Stimulated activated CD8-positive, alpha-beta memory T cell treated with anti-CD3 and anti-CD28 coated beads, Interleukin-15, amount 100 ng/mL, for 48 hours (primary cell): ENCODE measurements around the gene RTTN.
"Not testable (repeated sequence)": the region's sequence is repeated elsewhere in the genome, so short reads cannot be mapped to it uniquely, and the experiment has no call there.

Source experiments
- DNase-seq, 2 donors: peaks; one replicate each; pipeline ENCODE4 v3.0.0-alpha.2; 2020; ENCODE audit warnings: low read depth in 2 of 2

The RTTN gene

DNA sequence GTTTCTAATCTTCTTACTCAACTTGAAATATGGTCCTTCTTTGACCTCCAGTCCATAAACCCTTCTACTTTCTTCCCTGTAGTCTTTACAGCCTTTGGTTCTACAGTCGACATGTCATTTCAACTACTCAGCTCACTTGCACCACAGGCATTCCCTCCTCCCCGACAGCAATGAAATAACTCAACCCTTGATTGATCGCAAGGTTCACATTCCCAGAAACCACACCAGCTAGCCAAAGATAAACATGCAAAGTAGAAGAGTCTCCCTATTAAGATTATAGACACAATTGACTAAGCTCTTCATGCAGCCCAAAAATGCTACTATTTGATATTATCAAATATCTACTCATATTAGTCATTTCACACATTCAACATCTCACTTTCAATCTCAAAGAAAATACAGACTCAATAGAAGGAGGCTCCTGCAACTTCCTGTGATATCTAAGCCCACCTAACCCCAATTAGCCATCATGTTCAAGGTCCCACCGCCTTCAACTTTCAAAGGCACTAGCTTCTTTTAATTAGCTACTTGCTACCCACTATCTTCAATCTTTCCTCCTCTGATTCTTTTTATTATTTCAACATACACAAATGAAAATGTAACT, 50.8 kb downstream of the RTTN start:
- DNase-seq: no peak

DNA sequence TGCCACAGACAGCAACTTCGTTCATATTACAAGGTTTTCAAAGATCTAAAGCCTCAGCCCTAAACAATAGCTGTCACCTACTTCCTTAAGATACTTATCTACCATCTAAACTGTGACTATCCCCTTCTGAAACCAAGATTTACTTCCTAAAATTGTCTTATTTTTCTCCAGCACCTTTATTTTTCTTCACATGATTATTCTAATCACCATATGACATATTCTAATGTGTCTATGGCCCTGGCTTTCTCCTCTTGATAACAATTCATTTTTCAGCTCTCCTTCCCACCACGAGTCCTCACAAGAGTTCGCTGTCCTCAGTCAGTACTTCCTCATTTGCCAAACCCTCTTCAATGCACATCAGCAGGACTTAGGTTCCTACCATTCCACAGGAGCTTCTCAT, 53.9 kb downstream of the RTTN start:
- no peak for DNase-seq

DNA sequence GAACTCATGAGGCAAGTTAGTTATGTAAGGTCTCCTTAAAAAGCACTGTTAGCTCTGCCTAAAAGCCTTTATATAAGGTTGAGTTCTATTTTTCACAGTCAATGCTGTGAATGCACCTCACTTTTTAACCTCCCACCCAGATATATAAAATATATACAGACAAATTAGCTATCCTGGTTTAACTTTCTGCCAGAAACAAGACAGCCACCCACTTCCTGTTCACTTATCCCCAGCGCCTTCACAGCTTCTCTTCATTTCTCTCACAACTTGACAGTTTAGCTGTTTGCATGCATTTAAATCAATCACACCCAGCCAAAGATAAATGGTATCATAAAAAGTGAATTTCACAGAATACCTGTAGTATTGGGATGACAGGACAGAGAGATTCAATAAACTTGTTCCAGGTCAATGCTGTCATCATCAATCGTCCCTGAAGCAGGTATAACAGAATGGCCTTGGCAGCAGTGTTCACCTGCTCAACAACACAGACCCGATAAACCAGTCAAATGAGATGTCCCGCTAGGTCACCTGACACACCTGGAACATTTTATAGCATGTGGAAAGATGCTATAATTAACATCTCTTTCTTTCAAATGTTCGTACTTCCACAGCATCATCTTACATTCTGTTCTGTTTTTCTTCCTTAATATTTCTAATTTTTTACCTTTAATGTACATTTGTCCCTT, 55.7 kb downstream of the RTTN start:
- no peak for DNase-seq

DNA sequence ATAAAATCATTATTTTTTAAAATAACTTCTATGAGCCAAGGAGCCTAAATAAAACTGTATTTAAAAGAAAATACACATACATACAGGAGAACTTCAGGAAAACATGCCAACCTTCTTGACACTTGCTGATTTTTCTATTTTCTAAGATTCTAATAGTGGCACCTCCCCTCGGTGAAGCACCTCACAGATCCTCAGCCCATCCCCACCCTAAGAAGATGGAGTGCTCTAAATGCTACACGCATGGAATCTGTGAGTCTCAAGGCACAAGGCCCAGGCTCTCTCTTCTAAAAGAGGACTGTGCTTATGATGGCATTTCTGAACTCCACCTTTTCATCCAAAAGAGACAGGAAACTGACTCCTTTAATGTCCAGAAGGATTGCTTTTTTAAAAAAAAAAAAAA, 56.3 kb downstream of the RTTN start:
- no peak for DNase-seq

DNA sequence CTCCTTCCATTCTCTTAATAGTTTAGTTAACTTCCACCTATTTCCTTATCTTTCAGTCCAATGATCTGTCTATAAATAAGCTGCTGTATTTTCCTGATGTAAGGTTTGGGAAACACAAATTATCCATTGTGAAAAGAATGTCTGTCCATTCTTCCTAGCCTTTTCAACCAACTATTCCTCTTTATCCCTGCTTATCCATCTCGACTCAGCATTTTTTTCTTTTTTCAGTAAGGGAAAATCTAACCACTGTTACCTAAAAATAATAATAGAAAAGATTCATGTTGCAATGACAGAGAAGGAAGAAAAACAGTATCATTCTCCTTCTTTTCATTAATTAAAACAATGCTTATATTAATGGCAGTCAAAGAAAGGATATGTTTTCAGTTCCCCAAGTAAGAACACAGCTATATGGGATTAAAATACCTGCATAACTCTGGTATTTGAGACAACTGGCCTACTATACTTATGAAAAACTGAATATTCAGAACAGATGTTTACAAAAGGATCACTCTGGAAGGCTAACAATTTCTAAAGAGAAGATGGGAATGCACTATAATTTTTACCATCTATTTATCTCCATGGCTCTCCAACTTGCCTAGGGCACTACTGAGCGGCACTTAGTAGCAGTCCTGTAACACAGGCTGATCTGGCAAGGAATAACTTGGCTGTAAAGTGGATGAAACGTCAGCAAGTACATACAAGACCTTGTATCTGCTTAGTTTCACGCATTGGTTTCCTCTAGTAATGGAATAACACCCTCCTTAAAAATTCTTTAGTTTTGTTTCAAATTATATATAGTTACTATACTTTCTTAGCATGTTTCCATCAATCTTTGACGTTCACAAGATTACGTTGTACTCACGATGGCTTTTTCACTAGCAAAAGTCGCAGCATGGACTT, 57.2 kb downstream of the RTTN start:
- DNase-seq: no peak

DNA sequence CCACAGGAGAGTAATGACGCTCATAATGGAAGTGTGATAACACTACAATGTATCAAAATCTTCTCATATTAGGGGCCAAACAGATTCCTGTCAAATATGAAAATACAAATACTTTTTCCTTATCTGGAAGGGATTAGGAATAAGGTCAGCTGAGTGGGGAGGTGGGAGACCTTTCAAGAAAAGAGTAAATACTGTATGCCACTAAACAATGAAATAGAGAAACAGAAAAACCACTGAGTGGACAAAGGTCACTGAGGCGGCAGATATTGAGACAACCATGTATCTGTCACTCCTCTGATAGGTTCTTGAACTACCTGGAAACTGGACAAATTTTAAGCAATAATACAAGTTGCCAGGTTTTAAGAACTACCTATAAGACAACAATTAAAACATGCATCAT, 59.3 kb downstream of the RTTN start:
- DNase-seq: no peak

DNA sequence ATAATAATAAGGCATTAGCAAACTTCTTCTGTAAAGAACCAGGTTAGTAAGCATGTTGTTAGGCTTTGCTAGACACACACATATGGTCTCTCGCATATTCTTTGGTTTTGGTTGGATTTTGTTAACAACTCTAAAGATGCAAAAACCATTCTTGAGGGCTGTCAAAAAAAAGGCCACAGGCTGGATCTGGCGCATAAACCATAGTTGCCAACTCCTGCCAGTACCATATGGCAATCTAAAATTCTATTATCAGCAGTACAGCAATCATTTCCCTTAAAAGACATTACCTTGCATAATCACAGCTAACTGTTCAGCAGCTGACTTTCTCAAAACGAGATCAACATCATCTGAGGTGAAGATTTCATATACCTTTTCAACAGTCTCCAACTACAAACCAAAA, 63.5 kb downstream of the RTTN start:
- no peak for DNase-seq

DNA sequence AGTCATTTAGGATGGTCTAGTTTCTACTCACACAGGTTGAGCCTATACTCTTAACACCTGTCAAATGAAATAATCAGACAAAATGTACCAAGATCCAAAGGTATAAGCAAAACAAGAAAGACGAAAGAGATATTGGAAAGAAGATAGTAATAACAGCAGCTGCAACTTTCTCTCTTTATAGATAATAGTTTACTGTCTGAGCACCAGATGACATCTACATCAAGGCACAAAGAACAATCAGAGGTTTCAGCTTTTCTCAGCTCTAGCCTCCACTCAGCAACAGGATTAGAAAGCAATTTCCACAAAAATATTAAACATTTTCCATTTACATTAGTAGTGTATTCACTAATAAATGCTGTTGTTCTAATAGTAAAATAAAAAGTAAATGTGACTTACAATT, 66.3 kb downstream of the RTTN start:
- DNase-seq: no peak

DNA sequence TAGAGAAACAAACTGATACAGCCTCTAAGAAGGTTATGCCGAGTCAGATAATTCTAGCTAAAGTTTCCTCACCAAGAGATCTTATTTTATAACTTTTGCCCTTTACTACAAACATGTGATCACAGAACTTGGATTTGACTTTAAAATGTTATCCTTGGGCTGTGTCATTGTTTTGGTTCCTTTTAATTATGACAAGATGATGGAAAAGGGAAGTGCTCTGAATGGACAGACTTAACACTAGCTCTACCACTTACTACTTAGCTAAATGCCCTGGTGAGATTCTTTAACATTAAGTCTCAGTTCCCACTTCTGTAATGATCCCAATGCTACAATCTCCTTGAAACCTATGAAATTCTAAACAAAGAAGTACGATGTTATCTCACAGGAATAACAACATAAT, 69.9 kb downstream of the RTTN start:
- no peak for DNase-seq

DNA sequence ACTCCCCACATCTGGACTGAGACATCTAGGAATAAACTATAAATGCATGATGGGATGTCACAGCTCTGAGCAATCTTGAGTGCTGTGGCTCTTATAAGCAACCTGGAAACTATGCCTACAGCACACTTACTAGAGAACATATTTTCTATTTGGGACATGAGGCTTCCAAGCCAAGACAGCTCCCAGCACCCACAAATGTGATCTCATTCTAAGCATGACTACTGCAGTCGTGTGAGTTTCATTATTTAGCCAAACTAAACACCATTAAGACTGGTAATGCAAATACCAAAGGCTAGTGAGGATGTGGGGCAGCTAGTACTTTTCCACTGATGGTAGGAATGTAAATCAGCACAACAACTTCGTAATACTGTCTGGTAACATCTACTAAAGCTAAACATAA, 72.5 kb downstream of the RTTN start:
- DNase-seq: no peak

DNA sequence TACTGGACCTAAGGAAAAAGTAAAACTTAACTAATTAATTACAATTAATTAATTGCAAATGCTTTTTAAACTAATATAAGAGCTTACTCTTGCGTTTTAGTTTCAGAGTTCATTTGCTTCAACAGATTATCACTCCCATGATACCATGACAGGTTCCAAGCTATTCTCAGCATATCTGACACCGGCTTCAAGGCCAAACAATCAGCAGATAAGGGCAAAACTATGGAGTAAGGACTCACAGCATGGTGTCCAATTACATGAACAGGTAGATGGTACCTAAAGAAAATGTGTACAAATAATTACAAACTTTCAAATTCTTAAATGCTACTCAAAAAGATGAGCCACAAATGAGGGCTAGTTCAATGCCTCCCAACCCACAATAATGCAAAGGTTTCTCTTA, 77.2 kb downstream of the RTTN start:
- no peak for DNase-seq

DNA sequence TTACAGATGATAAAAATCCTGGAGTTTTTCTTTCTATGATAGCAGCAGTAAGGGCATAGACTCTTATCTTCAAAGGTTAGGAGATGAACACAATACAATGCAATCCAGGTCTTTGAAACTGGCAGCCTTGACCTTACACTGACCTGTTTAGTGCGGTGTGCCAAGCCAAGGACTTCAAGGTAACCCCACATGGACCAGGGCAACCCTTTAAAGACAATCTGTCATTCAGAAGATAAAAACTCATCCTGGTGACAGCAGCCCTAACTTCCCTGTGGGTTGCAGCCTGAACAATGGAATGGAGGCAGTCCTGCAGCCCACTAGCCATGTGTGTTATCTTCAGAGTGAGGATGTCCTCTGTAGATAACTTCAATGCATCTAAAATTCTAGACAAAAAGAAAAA, 78.1 kb downstream of the RTTN start:
- no peak for DNase-seq

DNA sequence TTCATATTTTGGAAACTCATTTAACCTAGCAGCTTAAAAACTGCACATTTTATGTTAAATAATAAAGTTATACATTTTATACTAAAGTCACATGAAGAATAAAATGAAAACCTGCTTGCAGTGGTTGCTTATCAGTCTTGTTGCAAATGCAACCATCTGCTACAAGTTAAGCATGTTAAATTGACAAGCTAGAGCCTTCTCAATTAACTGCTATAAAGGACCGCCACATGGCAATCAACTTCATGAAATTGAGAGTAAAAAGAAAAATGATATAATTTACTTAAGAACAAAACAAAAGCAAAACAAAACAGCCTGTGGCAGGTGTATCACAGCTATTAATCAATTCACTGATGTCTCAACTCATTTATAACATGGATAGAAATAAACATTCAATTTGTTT, 78.7 kb downstream of the RTTN start:
- DNase-seq: no peak

DNA sequence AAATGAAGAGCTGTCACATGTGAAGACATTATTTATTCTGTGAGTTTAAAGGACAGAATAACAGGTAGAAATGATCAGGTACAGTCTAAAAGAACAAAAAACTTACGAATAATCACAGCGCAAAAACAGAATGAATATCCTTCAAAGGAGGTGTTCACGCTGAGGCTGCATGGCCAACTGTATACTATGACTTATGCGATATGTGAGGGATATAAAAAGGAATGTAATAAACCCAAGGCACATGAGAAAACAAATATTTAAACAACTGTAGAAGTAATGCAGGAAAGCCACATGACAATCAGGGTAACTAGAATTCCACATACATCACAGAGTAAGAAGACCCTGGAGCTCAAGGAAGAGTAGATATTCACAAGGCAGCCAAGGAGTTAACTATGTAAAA, 81.3 kb downstream of the RTTN start:
- no peak for DNase-seq

DNA sequence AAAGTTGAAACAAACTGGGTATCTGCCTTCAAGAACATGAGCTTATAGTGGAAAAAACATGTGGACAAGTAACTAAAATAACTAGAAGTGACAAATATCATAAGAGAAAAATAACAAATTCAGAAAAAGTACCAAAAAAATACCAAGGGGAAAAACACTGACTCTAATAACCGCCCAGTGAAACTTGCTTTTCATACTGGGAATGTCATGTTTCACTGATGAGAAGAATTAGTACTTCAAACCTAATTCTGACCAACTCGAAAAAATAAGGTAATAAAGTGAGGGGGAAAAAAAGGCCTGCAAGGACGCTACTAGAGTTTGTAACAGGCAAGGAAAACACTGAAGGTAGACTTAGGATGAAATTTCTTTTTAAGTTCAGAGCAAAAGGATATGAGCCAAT, 83.6 kb downstream of the RTTN start:
- DNase-seq: no peak

DNA sequence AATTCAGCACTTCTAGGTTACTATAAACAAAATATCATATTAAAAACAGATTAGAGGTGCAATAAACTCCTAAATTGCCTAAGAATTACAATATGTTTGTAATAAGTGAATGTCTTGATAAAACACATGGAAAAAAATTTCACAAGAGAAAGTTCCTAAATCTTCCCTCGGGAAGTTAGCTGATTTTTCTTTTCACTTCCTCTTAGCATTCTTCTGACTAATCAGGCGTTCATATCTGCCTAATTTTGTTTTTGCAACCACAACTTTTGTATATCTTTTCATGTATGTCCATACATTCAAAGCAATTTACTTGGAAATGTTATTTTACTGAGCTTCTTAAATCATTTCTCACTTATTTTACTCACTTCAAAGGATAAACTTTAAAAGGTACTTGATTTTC, 88.5 kb downstream of the RTTN start:
- DNase-seq: no peak

DNA sequence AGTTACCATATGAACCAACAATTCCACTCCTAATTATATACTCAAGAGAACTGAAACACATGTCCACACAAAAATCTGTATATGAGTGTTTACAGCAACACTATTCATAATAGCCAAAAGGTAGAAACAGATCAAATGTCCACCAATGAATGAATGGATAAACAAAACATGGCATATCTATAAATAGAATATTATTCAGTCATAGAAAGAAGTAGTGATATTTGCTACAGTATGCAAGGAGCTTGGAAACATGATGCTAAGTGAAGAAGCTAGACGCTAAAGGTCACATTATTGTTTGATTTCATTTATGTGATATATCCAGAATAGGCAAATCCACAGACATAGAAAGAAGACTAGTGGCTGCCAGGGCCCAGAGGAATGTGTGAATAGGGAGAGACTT, 92.0 kb downstream of the RTTN start:
- DNase-seq: no peak

DNA sequence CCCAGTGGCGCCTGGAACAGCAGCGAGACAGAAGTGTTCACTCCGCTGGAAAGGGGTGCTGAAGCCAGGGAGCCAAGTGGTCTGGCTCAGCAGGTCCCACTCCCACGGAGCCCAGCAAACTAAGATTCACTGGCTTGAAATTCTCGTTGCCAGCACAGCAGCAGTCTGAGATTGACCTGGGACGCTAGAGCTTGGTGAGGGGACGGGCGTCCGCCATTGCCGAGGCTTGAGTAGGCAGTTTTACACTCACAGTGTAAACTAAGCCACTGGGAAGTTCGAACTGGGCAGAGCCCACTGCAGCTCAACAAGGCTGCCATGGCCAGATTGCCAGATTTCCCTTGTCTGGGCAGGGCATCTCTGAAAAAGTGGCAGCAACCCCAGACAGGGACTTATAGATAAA, 94.8 kb downstream of the RTTN start:
- DNase-seq: no peak

DNA sequence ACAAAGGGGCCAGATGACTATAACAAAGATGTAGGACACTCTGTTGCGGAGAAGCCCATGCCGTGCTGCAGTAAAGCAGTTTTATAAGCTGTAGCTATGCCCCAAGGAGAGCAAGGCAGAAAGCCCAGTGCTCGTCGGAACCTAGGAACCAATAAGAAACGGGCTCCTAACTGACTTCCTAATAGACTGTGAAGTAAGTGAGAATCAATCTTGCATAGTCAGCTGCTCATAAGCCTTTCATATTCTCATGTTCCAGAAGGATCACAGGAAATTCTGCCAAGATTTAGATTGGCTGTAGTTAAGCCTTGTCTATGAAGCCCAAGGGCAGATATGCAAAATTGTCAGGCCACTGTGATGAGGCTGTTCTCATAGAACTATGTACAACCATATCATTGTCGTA, 98.4 kb downstream of the RTTN start:
- DNase-seq: no peak

DNA sequence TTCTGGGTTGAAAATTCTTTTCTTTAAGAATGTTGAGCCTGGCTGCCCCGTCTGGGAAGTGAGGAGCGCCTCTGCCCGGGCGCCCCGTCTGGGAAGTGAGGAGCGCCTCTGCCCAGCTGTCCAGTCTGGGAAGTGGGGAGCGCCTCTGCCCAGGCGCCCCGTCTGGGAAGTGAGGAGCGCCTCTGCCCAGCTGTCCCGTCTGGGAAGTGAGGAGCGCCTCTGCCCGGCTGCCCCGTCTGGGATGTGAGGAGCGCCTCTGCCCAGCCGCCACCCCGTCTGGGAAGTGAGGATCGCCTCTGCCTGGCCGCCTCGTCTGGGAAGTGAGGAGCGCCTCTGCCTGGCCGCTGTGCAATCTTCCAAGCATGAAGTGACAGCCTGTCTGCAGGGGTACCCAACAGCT, 102.6 kb downstream of the RTTN start:
- DNase-seq: not testable (repeated sequence)

DNA sequence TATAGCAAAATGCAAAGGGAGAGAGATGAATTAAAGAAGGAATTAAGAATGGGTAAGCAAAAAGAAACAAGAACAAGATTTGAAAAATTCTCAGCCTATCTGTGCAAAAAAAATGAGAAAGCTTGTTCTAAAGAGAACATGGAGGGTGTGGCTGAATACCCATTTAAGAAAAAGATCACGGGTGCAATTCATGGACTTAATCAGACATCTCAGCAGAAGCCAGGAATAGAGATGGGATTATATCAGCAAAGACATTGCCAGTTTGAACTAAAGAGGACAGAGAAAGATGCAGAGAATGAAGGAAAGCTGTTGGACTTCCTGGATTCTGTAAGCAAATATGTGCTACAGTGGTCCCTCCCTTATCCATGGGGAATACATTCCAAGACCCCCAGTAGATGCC, 115.6 kb downstream of the RTTN start:
- no peak for DNase-seq

DNA sequence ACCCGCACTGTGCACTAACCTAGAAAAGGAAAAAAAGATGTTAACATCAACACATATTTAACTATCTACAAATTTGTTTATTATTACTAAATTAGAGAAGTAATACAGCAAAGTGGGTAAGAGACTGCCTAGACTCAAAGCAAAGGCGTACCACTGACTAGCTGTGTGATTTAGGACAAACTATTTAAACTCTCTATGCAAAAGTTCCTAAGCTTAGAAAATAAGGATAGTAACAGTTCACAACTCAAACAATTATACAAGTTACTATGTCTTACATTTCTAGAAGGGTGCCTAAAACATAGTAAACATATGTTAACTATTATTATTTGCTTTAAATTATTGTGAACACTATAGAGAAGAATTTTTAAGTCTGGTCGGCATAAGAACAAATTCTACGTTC, 119.4 kb downstream of the RTTN start:
- DNase-seq: no peak

DNA sequence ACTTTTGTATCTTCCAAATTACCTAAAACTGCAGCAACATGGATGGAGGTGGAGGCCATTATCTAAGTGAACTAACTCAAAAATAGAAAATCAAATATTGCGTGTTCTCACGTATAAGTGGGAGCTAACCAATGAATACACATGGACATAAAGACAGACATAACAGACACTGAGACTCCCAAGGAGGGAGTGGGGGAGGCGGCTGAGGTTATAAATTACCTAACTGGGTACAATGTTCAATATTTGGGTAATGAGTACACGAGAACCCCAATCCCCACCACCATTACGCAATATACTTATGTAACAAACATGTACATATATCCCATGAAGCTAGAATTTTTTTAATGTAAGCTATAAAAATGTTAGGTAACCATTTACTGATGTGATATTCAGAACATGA, 119.8 kb downstream of the RTTN start:
- DNase-seq: no peak
